Natural killer cell (primary cell): Measurements from ENCODE around the gene OR6K3. TPM values are rescaled to one million over a fixed set of nuclear protein-coding genes. Genes with fewer than 3 reads are reported as not detected.

Experiments
- ATAC-seq, 3 donors: fragments of 150-1000 bp in 2 of 3; fragments of 200-7000 bp in 1 of 3; cut with Tn5 transposase; 1 replicate in 1 of 3; 2 replicates in 2 of 3; pipeline ENCODE4 v1.10.0; 2021; ENCODE audit warnings: mild to moderate bottlenecking in 2 of 3, moderate library complexity in 2 of 3
- DNase-seq, 2 donors: peaks; one replicate each; pipeline versions ENCODE4 v3.0.0 to v3.0.0-alpha.2; 2013 to 2021; ENCODE audit warnings: mixed read lengths in 1 of 2
- H3K27ac ChIP-seq: one replicate; pipeline ENCODE4 v1.5.1; 2013; ENCODE audit warnings: mild to moderate bottlenecking, low read length
- H3K27me3 ChIP-seq: one replicate; pipeline ENCODE4 v1.6.1; 2013; ENCODE audit warnings: low read length; ENCODE audit not compliant: control insufficient read depth, insufficient read depth
- H3K36me3 ChIP-seq: one replicate; pipeline ENCODE4 v1.6.1; 2013; ENCODE audit warnings: low read length; ENCODE audit not compliant: control insufficient read depth, insufficient read depth
- H3K4me1 ChIP-seq: one replicate; pipeline ENCODE4 v1.6.1; 2013; ENCODE audit warnings: low read length; ENCODE audit not compliant: control insufficient read depth, insufficient read depth
- H3K4me3 ChIP-seq: one replicate; pipeline ENCODE4 v1.5.1; 2013; ENCODE audit warnings: low read length
- H3K9me3 ChIP-seq: one replicate; pipeline ENCODE4 v1.6.1; 2013; ENCODE audit warnings: low read length; ENCODE audit not compliant: control insufficient read depth, insufficient read depth
- H3K27ac Mint-ChIP-seq, 2 donors: one replicate each; pipeline ENCODE4 v1.8.0; 2022; ENCODE audit warnings: mild to moderate bottlenecking in 2 of 2, mixed read lengths in 2 of 2, moderate library complexity in 1 of 2
- H3K27me3 Mint-ChIP-seq, 2 donors: one replicate each; pipeline ENCODE4 v1.8.0; 2022; ENCODE audit warnings: low read depth in 2 of 2, mixed read lengths in 2 of 2
- H3K36me3 Mint-ChIP-seq: one replicate; pipeline ENCODE4 v1.8.0; 2022; ENCODE audit warnings: mixed read lengths
- H3K4me1 Mint-ChIP-seq, 2 donors: one replicate each; pipeline ENCODE4 v1.8.0; 2022; ENCODE audit warnings: mixed read lengths in 2 of 2
- H3K4me3 Mint-ChIP-seq: one replicate; pipeline ENCODE4 v1.8.0; 2022; ENCODE audit warnings: mild to moderate bottlenecking, moderate library complexity, mixed read lengths
- H3K9me3 Mint-ChIP-seq, 2 donors: one replicate each; pipeline ENCODE4 v1.8.0; 2022; ENCODE audit warnings: mixed read lengths in 2 of 2
- CTCF ChIP-seq: fragments of 200-600 bp; IDR thresholded peaks from one replicate; pipeline ENCODE4 v1.8.0; 2022; ENCODE audit warnings: antibody characterized with exemption
- WGBS: methylation state at CpG from one replicate; pipeline ENCODE4 v1.1.7; 2013; ENCODE audit warnings: missing lambda C conversion rate; ENCODE audit not compliant: insufficient coverage; 5-methylcytosine and 5-hydroxymethylcytosine counted together
- intact Hi-C: fragments of 100-400 bp; cut with micrococcal nuclease; formaldehyde crosslinking; loops from one replicate; pipeline ENCODE4 v1.14.2; 2022
- total RNA-seq, 4 donors: library from RNA; stranded (reverse); fragments of 120-200 nt in 1 of 4; gene quantifications; one replicate each; pipeline versions ENCODE4 v1.2.3 to v1.2.4, GENCODE V29; 2013 to 2022

The OR6K3 gene
- total RNA-seq: 1 to 10 TPM in 1 of 3 donors, not detected in 2; 1.7 TPM
- not detected for total RNA-seq (2013)

GRCh38 chr1:158720620-158721019 lies at the start of gene OR6K3:
TSS of gene OR6K3 (minus strand) at chr1:158720720. CDS start at chr1:158718115, 2,605 bp downstream.
- no peak within 1 kb of the TSS for H3K27ac ChIP-seq
- ATAC-seq (no peak), DNase-seq (no peak)
- H3K9me3 ChIP-seq: no peaks in the 10 kb centered on the region
- Mint-ChIP-seq H3K4me3 (no peak within 1 kb of the TSS), H3K27ac (no peak within 1 kb of the TSS), H3K4me1 (no peaks in the 10 kb centered on the region), H3K27me3 (peaks cover 39 to 69% of the 10 kb centered on the region in 2 donors), H3K36me3 (no peaks in the 10 kb centered on the region), H3K9me3 (no peaks in the 10 kb centered on the region)
- intact Hi-C loops: no loop called here
- WGBS: 100% methylated on average over 1 of the region's 2 CpGs
- peaks cover 6% of the 10 kb centered on the region for H3K27me3 ChIP-seq
- TF ChIP-seq CTCF: no peak
- no peaks in the 10 kb centered on the region for H3K36me3 ChIP-seq
- no peak within 1 kb of the TSS for H3K4me3 ChIP-seq
- no peaks in the 10 kb centered on the region for H3K4me1 ChIP-seq

- intact Hi-C loops: no loop called here
- Histone ChIP-seq H3K27ac (no peak within 1 kb of the TSS), H3K27me3 (no peaks in the 10 kb centered on the region), H3K9me3 (no peaks in the 10 kb centered on the region), H3K4me1 (no peaks in the 10 kb centered on the region), H3K36me3 (no peaks in the 10 kb centered on the region), H3K4me3 (no peak within 1 kb of the TSS)
- TF ChIP-seq CTCF: no peak
- Mint-ChIP-seq H3K27ac (no peak within 1 kb of the TSS), H3K36me3 (no peaks in the 10 kb centered on the region), H3K4me3 (no peak within 1 kb of the TSS), H3K4me1 (peaks cover 0 to 3% of the 10 kb centered on the region in 2 donors), H3K9me3 (peaks cover 0 to 3% of the 10 kb centered on the region in 2 donors), H3K27me3 (peaks cover 10 to 42% of the 10 kb centered on the region in 2 donors)
- no peak for DNase-seq
- no CpG with 5 or more reads among the region's 2 CpGs for WGBS
- ATAC-seq: no peak
These were observed 33.9 kb upstream of the OR6K3 start, which contains the start of gene OR6K6 for GRCh38 chr1:158754420-158754819. TSS of gene OR6K6 (plus strand) at chr1:158754720. CDS start at chr1:158754888, 168 bp downstream.

GRCh38 chr1:158752155-158752712 lies 31.7 kb upstream of the OR6K3 start:
- 89% methylated on average over 9 of the region's 9 CpGs for WGBS
- Mint-ChIP-seq H3K9me3 (no peaks in the 10 kb centered on the region), H3K36me3 (no peaks in the 10 kb centered on the region), H3K27me3 (peaks cover 7 to 42% of the 10 kb centered on the region in 2 donors), H3K4me3 (no peak overlapping the region), H3K4me1 (no peaks in the 10 kb centered on the region), H3K27ac (no peak overlapping the region)
- ATAC-seq (no peak), DNase-seq (no peak)
- H3K27ac ChIP-seq: no peak overlapping the region
- no peaks in the 10 kb centered on the region for H3K36me3 ChIP-seq
- H3K9me3 ChIP-seq: no peaks in the 10 kb centered on the region
- H3K27me3 ChIP-seq: no peaks in the 10 kb centered on the region
- TF ChIP-seq CTCF: no peak
- no peaks in the 10 kb centered on the region for H3K4me1 ChIP-seq
- intact Hi-C loops: no loop called here
- H3K4me3 ChIP-seq: no peak overlapping the region

GRCh38 chr1:158735848-158736247 lies 15.3 kb upstream of the OR6K3 start:
- no peak overlapping the region for H3K4me3 ChIP-seq
- TF ChIP-seq CTCF: no peak
- H3K27me3 ChIP-seq: no peaks in the 10 kb centered on the region
- Mint-ChIP-seq H3K27me3 (peaks cover 20% of the 10 kb centered on the region in 2 donors), H3K27ac (no peak overlapping the region), H3K9me3 (no peaks in the 10 kb centered on the region), H3K4me1 (no peaks in the 10 kb centered on the region), H3K4me3 (no peak overlapping the region), H3K36me3 (no peaks in the 10 kb centered on the region)
- no peaks in the 10 kb centered on the region for H3K9me3 ChIP-seq
- no peaks in the 10 kb centered on the region for H3K36me3 ChIP-seq
- DNase-seq (no peak), ATAC-seq (no peak)
- H3K27ac ChIP-seq: no peak overlapping the region
- intact Hi-C loops: no loop called here
- no peaks in the 10 kb centered on the region for H3K4me1 ChIP-seq
